GM18870 (cell line): ENCODE measurements around the gene TLNRD1.

Source experiments
- ATAC-seq: cut with Tn5 transposase; IDR thresholded peaks from one replicate; pipeline ENCODE4 v1.9.1; 2021; ENCODE audit warnings: moderate library complexity; ENCODE audit not compliant: unreplicated experiment

The TLNRD1 gene

DNA sequence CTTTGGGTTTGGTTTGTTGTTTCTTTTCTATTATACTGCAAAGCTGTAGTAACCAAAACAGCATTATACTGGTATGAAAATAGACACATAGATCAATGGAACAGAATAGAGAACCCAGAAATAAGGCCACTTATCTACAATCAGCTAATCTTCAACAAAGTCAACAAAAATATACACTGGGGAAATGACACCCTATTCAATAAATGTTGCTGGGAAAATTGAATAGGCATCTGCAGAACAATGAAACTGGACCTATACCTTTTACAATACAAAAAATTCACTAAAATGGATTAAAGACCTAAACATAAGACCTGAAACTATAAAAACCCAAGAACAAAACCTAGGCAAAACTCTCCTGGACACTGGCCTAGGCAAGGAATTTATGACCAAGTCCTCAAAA is 52.9 kb downstream of the TLNRD1 start:
- ATAC-seq = no peak

DNA sequence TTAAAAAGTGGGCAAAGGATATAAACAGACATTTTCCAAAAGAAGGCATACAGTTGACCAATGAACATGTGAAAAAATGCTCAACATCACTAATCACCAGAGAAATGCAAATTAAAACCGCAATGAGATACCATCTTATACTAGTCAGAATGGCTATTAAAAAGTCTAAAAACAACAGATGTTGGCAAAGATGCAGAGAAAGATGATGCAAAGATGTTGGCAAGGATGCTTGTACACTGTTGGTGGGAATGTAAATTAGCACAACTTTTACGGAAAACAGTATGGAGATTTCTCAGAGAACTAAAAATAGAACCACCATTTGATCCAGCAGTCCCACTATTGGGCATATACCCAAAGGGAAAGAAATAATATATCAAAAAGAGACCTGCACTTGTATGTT is 53.5 kb downstream of the TLNRD1 start:
- ATAC-seq = no peak
